Endometrial microvascular endothelial cells (primary cell): ENCODE results near the gene TEF. TPM values are rescaled to one million over a fixed set of nuclear protein-coding genes. Genes with fewer than 3 reads are reported as not detected.
"Not testable (repeated sequence)": the region's sequence is repeated elsewhere in the genome, so short reads cannot be mapped to it uniquely, and the experiment has no call there.

Source experiments
- in situ Hi-C: cut with HindIII; loops from 2 replicates; pipeline ENCODE4 v1.10.0; 2017; ENCODE audit warnings: low sequenced_read_pairs, low pct_unique_long_range_greater_than_20kb; ENCODE audit errors: inconsistent ontology term
- total RNA-seq: library from RNA; depleted of rRNA; stranded (reverse); fragments of >200 nt; gene quantifications from one replicate; pipeline ENCODE4 v1.2.3, GENCODE V29; 2015; ENCODE audit errors: inconsistent ontology term

The TEF gene
- total RNA-seq, 1 donor from 2014 or later, result 2.6 TPM

- in situ Hi-C loops, result no loop called here
Observed at GRCh38 chr22:41368543-41369423, 13.0 kb upstream of the TEF start.

GRCh38 chr22:41369424-41369745 is 12.4 kb upstream of the TEF start:
- in situ Hi-C loops, result no loop called here

GRCh38 chr22:41369837-41370236 is 11.9 kb upstream of the TEF start:
- in situ Hi-C loops, result no loop called here

- in situ Hi-C loops, result no loop called here
Observed at GRCh38 chr22:41377846-41378245, 3.9 kb upstream of the TEF start.

GRCh38 chr22:41380993-41381328 is 781 bp upstream of the TEF start:
- in situ Hi-C loops, result no loop called here

- in situ Hi-C loops, result no loop called here
Observed at GRCh38 chr22:41382098-41382578, 396 bp downstream of the TEF start.

GRCh38 chr22:41382610-41383009 is 868 bp downstream of the TEF start:
- in situ Hi-C loops, result no loop called here

- in situ Hi-C loops, result no loop called here
Observed at GRCh38 chr22:41383085-41383484, 1.3 kb downstream of the TEF start.

GRCh38 chr22:41384128-41384527 is 2.4 kb downstream of the TEF start:
- in situ Hi-C loops, result no loop called here

- in situ Hi-C loops, result no loop called here
Observed at GRCh38 chr22:41387341-41387740, 5.6 kb downstream of the TEF start.

- in situ Hi-C loops, result no loop called here
Observed at GRCh38 chr22:41394012-41394356, 12.2 kb downstream of the TEF start.

GRCh38 chr22:41395531-41396240 is 13.9 kb downstream of the TEF start:
- in situ Hi-C loops, result no loop called here

GRCh38 chr22:41397143-41397811 is 15.5 kb downstream of the TEF start:
- in situ Hi-C loops, result no loop called here

- in situ Hi-C loops, result no loop called here
Observed at GRCh38 chr22:41398921-41399320, 17.2 kb downstream of the TEF start.

GRCh38 chr22:41401781-41402648 is 20.3 kb downstream of the TEF start:
- in situ Hi-C loops, result no loop called here

GRCh38 chr22:41402851-41403250 is 21.1 kb downstream of the TEF start:
- in situ Hi-C loops, result not testable (repeated sequence)

GRCh38 chr22:41403532-41404318 is 22.0 kb downstream of the TEF start:
- in situ Hi-C loops, result no loop called here

- in situ Hi-C loops, result no loop called here
Observed at GRCh38 chr22:41405588-41405987, 23.8 kb downstream of the TEF start.
